HFFc6 (cell line): Measurements from ENCODE around the gene EVA1A. TPM values are rescaled to one million over a fixed set of nuclear protein-coding genes. Genes with fewer than 3 reads are reported as not detected.
A peak's percentile ranks its signal among the peaks of the same experiment; 100 is the strongest.

Source experiments
- DNase-seq: peaks from one replicate; pipeline ENCODE4 v3.0.0-alpha.2; 2018
- H3K27ac Mint-ChIP-seq: 2 replicates; pipeline ENCODE4 v1.8.0; 2020; ENCODE audit warnings: mild to moderate bottlenecking, mixed read lengths
- H3K27me3 Mint-ChIP-seq: 2 replicates; pipeline ENCODE4 v1.8.0; 2021; ENCODE audit warnings: mild to moderate bottlenecking, moderate library complexity, mixed read lengths; ENCODE audit not compliant: insufficient read depth
- H3K36me3 Mint-ChIP-seq: 2 replicates; pipeline ENCODE4 v1.8.0; 2021; ENCODE audit warnings: low read depth, mixed read lengths
- H3K4me1 Mint-ChIP-seq: 2 replicates; pipeline ENCODE4 v1.8.0; 2020; ENCODE audit warnings: low read depth, mixed read lengths
- H3K4me3 Mint-ChIP-seq: 2 replicates; pipeline ENCODE4 v1.8.0; 2020; ENCODE audit warnings: mild to moderate bottlenecking, moderate library complexity, mixed read lengths
- H3K9me3 Mint-ChIP-seq: 2 replicates; pipeline ENCODE4 v1.8.0; 2020; ENCODE audit warnings: mild to moderate bottlenecking, mixed read lengths
- total RNA-seq, 6 experiments: library from RNA; stranded (reverse); fragmentation: NEBNext Ultra II Directional; extraction: Animal tissue kit (Norgen Biotek cat#: 25700); gene quantifications; 2 replicates in 1 of 6; 3 replicates in 5 of 6; pipeline ENCODE4 v1.2.3, GENCODE V29; 2021
- TF ChIP-seq, protein P1 (sequence below): fragments of 200-600 bp; sonication (generic); IDR thresholded peaks from 2 replicates; pipeline ENCODE4 v1.5.0; 2021; ENCODE audit warnings: antibody characterized with exemption, mild to moderate bottlenecking

Gene EVA1A
- total RNA-seq, 6 experiments from 2014 or later: 61.7 to 75.2 (median 68.8) TPM

DNA sequence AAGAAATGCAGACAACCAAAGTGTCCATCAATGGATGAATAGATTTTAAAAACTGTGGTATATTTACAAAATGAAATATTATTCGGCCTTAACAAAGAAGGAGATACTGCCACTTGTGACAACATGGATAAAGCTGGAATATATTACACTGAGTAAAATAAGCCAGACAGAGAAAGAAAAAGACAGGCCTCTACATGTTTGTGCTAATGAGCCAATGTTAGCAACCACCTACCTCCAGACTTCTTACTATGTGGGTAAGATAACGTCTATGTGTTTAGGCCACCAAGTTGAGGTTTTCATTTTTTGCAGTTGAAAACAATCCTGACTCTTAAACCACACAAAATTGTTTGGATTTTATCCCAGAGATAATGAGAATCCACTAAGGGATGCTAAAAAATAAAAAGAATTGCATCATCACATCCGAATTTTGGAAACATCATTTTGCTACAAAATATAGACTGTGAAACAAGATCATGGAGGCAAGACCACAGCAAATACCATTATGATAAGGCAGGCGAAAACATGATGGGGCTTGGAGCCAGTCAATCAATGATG lies 47.0 kb downstream of the EVA1A start:
- TF ChIP-seq, protein P1, sequence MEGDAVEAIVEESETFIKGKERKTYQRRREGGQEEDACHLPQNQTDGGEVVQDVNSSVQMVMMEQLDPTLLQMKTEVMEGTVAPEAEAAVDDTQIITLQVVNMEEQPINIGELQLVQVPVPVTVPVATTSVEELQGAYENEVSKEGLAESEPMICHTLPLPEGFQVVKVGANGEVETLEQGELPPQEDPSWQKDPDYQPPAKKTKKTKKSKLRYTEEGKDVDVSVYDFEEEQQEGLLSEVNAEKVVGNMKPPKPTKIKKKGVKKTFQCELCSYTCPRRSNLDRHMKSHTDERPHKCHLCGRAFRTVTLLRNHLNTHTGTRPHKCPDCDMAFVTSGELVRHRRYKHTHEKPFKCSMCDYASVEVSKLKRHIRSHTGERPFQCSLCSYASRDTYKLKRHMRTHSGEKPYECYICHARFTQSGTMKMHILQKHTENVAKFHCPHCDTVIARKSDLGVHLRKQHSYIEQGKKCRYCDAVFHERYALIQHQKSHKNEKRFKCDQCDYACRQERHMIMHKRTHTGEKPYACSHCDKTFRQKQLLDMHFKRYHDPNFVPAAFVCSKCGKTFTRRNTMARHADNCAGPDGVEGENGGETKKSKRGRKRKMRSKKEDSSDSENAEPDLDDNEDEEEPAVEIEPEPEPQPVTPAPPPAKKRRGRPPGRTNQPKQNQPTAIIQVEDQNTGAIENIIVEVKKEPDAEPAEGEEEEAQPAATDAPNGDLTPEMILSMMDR: no peak
- H3K36me3 Mint-ChIP-seq: peaks cover 86% of the 10 kb centered on the region
- DNase-seq: no peak
- H3K4me1 Mint-ChIP-seq: peaks cover 16% of the 10 kb centered on the region
- H3K9me3 Mint-ChIP-seq: peaks cover 20% of the 10 kb centered on the region
- H3K27ac Mint-ChIP-seq: no peak overlapping the region
- H3K4me3 Mint-ChIP-seq: no peak overlapping the region
- peaks cover 4% of the 10 kb centered on the region; the same call in 1 of the 2 replicates for H3K27me3 Mint-ChIP-seq

DNA sequence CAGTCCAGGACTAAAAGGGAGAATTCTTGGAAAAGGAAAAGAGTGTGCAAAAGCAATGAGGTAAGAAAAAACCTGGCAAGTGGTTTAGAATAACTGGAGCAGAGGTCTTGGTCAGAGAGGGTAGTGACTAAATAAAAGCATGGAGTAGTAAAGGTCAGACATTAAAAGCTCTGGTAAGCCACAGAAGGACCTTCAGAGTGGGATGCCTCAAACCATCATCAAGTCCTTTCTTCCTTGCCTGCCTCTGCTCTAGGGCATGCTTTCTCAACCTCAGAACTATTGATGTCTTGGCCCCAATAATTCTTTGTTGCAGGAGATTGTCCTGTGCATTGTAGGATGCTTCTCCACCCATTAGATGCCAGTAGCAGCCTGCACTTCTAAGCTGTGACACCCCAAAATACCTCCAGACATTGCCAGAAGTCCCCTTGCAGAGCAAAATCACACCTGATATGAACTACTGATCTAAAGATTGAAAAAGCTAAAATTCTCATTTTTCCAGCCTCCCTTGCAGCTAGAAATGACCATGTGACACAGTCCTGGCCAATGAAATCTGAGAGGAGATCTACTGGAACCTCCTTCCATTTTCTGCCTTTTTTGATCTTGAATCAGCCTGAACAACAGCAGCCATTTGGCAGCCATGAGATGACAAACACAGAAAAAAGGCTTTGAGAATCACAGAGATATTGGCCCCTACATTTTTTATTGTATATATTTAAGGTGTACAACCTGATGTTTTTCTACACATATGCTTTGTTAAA lies 48.1 kb downstream of the EVA1A start:
- Mint-ChIP-seq H3K27me3 (peaks cover 2% of the 10 kb centered on the region; the same call in 1 of the 2 replicates), H3K4me1 (peaks cover 16% of the 10 kb centered on the region), H3K27ac (no peak overlapping the region), H3K36me3 (peaks cover 85% of the 10 kb centered on the region), H3K4me3 (no peak overlapping the region), H3K9me3 (peaks cover 20% of the 10 kb centered on the region)
- TF ChIP-seq, protein P1: no peak
- DNase-seq: no peak

DNA sequence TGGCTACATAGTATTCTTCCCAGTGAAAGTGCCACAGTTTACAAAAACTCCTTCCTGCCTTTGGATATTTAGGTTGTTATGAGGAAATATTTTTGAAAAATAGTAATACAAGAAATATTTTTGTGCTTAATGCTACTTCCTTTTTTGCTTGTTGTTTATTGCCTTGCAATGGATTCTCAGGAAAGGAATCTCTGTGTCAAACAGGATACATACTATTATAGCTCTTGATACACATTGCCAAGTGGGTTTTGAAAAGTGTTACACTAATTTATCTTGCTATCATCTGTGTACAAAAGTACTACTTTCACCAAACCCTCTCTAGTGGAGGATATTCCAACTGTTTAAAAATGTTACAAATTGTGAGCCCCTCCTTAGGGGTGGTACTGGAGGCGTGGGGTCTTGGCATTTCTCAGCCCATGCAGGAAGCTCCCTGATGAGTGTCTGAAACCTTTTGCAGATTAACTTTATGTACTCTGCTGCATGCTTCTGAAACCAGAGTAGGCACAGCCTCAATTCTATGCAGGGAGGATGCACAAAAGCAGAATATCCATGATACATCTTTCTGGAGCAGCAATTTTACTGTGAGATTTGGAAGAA lies 54.5 kb downstream of the EVA1A start:
- Mint-ChIP-seq H3K4me3 (no peak overlapping the region), H3K4me1 (peaks cover 58% of the 10 kb centered on the region), H3K9me3 (no peaks in the 10 kb centered on the region), H3K27me3 (no peaks in the 10 kb centered on the region; the same call in 1 of the 2 replicates), H3K36me3 (peaks cover 65% of the 10 kb centered on the region), H3K27ac (peak overlapping the region; percentile 37)
- TF ChIP-seq, protein P1: no peak
- DNase-seq: no peak

GRCh38 chr2:75505012-75505411 lies 55.7 kb downstream of the EVA1A start:
- Mint-ChIP-seq H3K36me3 (peaks cover 66% of the 10 kb centered on the region), H3K9me3 (no peaks in the 10 kb centered on the region), H3K27ac (no peak overlapping the region), H3K27me3 (no peaks in the 10 kb centered on the region; the same call in 1 of the 2 replicates), H3K4me1 (peaks cover 70% of the 10 kb centered on the region), H3K4me3 (no peak overlapping the region)
- TF ChIP-seq, protein P1: no peak
- DNase-seq: no peak

- H3K4me3 Mint-ChIP-seq: peak overlapping the region; percentile 44
- peak; percentile 85 for DNase-seq
- peak overlapping the region; percentile 79 for H3K27ac Mint-ChIP-seq
- peaks cover 55% of the 10 kb centered on the region for H3K36me3 Mint-ChIP-seq
- peaks cover 89% of the 10 kb centered on the region for H3K4me1 Mint-ChIP-seq
- no peaks in the 10 kb centered on the region for H3K9me3 Mint-ChIP-seq
- no peaks in the 10 kb centered on the region; the same call in 1 of the 2 replicates for H3K27me3 Mint-ChIP-seq
- TF ChIP-seq, protein P1: no peak
Observed at GRCh38 chr2:75503048-75503607, 57.6 kb downstream of the EVA1A start.
